HG02870 (cell line): ENCODE measurements around the gene MICOS13.

ENCODE experiments used
- ATAC-seq: cut with Tn5 transposase; IDR thresholded peaks from one replicate; pipeline ENCODE4 v1.9.1; 2021; ENCODE audit warnings: mild to moderate bottlenecking, moderate library complexity; ENCODE audit not compliant: unreplicated experiment

Gene MICOS13

GRCh38 chr19:5669212-5669611 is 11.1 kb downstream of the MICOS13 start:
- no peak for ATAC-seq

GRCh38 chr19:5667751-5668271 is 12.5 kb downstream of the MICOS13 start:
- ATAC-seq, result no peak

DNA sequence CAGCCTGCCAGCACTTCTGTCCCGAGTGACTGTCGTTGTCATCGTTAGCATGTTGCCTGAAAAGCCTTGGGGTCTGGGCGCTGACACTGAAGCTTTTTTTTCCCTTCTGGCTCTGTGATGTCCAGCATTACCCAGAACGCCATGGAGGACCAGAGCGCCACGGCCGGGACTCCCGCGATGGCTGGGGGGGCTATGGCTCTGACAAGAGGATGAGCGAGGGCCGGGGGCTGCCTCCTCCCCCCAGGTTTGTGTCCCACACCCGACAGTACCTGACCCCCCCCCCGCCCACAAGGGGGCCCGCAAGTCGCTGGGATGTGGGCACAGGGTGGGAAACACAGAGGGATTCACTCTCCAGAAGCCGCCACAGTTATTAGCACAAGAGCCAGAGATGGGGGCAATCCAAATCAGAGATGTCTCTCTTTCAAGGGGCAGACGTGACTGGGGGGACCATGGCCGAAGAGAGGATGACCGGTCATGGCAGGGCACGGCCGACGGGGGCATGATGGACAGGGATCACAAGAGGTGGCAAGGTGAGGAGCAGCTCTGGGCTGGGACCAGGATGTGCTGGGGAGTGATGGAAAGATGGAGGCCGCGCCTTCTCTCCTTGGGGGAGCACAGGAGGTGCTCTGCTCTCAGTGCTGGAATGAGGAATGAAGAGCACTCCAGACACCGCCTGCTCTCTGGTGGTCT is 13.2 kb downstream of the MICOS13 start:
- no peak for ATAC-seq

GRCh38 chr19:5665781-5666513 is 14.4 kb downstream of the MICOS13 start:
- no peak for ATAC-seq

- no peak for ATAC-seq
Measured at GRCh38 chr19:5664515-5664914, 15.8 kb downstream of the MICOS13 start.

DNA sequence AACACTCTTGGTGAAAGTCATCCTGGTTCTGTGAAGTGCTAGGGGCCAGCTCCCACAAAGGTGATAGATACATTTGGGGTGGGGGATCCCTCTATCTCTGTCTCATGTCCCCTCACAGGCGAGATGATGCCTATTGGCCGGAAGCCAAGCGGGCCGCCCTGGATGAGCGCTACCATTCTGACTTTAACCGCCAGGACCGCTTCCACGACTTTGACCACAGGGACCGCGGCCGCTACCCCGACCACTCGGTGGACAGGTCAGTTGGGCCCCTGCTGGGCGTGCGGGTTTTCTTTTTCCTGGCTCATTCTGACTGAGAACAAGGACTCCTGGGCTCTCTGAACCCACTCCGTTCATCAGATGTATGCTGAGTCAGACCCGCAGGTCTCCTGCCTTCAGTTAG is 16.4 kb downstream of the MICOS13 start:
- no peak for ATAC-seq

GRCh38 chr19:5661483-5661882 is 18.8 kb downstream of the MICOS13 start:
- no peak for ATAC-seq

DNA sequence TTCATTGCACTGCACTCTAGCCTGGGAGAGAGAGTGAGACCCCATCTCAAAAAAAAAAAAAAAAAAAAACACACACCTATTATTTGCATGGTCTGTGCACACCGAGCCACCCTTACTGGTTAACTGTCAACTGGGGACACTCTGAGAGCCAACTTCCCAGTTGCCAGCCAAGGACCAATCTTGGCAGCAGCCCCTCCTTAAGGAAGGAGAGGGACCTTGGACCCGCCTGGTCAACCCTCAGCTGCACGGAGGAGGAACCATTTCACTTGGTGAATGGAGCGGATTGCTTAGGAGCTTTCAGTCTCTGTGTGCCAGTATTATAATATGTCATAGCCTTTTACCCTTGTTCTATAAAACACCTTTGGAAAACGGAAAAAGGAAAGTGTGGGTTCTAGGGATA is 24.9 kb downstream of the MICOS13 start:
- no peak for ATAC-seq

- ATAC-seq, result no peak
Measured at GRCh38 chr19:5654931-5655330, 25.4 kb downstream of the MICOS13 start.

- ATAC-seq, result no peak
Measured at GRCh38 chr19:5652261-5652660, 28.1 kb downstream of the MICOS13 start.

DNA sequence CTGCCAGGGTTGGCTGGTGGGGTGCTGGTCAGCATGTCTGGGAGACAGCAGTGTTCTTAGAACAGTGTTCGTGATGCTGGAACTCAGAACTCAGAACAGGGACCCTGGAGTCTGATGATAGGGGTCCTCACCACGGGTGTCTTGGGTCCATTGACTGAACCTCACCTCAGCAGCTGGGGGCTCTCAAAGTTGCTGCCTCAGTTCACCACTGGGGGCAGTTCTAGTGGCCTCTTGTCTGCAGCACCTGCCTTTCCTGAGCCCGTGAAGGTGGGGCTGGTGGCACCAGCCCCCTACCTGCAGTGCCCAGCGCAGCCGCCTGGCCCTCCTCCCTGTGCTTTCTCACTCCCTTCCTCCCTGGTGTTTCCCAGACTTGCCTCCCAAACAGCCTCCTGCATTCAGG is 29.0 kb downstream of the MICOS13 start:
- no peak for ATAC-seq

DNA sequence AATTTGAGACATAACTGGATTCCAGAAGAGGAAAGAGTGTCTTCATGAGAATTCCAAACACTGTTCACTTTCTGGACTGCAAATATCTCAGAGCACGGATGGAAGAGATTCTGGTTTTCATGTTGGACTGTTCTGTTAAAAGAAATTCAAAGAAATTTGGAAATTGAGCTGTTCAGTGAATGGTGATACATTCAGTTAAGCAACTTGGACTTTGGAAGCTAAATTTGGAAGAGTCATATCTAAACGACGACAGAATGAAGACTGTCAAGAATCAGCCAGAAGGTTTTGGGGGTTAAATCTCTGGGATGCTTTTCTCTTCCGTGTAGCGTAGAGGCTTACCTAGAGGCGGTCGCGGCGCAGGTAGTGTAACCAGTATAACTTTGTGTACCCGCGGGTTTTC is 31.9 kb downstream of the MICOS13 start:
- ATAC-seq, result no peak

DNA sequence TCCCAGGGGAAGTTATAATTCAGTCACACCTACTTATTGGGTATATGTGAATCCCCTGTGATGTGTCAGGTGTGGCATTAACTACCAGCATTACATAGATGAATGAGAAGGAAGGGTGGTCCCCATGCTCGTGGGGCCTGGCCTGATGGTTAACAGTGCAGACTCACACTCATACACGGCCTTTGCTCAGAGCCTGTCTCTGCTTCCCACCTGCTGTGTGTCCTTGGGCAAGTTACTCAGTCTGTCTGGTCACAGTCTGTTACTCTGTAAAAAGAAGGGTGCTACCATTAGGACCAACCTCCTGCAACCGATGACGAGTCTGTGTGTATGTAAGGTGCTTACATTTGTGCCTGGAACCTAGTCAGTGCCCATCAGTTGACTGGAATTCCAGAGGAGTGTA is 33.6 kb downstream of the MICOS13 start:
- ATAC-seq, result no peak

- no peak for ATAC-seq
Measured at GRCh38 chr19:5645409-5645808, 34.9 kb downstream of the MICOS13 start.

- no peak for ATAC-seq
Measured at GRCh38 chr19:5644037-5644436, 36.3 kb downstream of the MICOS13 start.

- ATAC-seq, result no peak
Measured at GRCh38 chr19:5643060-5643459, 37.3 kb downstream of the MICOS13 start.

DNA sequence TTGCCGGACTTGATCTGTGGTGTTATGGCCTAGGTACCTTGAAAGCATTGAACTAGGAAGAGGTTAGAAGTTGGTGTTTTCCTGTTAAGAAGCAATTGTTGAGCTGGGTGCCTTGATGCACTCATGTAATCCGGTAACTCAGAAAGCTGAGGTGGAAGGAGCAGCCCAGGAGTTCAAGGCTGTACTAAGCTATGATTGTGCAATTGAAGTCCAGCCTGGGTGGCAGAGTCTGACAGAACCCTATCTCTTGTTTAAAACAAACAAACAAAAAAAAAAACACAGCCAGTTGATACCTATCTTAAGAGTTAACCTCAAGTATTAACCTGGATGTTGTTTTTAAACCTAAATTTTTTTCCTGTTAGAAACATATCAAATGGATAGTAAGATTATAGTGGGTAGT is 38.1 kb downstream of the MICOS13 start:
- ATAC-seq, result no peak

GRCh38 chr19:5641171-5641570 is 39.1 kb downstream of the MICOS13 start:
- ATAC-seq, result no peak

DNA sequence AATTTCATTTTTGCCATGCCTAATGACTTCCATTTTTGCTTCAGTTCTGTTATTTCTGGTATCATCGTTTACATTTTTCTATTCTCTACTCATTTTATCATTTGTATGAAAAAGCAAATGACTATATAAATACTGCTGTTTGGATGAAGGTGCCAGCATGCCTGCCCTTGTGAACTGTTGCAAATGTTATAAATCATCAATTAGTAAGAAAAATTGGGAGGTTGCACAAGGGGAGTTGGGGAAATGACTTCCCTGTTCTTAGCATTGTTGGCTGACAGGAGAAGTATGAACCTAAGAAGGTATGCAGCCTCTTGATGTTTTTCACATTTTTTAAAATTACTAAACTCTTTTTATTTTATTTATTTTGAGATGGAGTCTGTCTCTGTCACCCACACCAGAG is 42.3 kb downstream of the MICOS13 start:
- no peak for ATAC-seq

- no peak for ATAC-seq
Measured at GRCh38 chr19:5635427-5635826, 44.9 kb downstream of the MICOS13 start.

GRCh38 chr19:5632657-5633056 is 47.7 kb downstream of the MICOS13 start:
- no peak for ATAC-seq

DNA sequence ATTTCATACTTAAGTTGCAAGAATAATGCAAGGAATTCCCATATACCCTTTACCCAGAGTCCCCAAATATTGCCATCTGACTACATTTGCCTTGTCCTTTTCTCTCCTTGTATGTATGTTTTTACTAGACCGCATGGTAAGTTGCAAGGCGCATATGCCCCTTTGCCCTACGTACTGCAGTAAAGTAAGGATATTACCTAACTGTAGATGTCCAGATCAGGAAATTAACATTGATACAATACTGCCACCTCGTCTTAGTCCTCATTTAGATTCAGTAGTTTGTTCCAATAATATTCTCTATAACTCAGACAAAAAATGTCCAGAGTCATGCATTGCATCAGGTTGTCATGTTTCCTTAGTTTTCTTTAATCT is 48.1 kb downstream of the MICOS13 start:
- ATAC-seq, result no peak
